ENCODE measurements around the gene IQSEC1.

The IQSEC1 gene

DNA sequence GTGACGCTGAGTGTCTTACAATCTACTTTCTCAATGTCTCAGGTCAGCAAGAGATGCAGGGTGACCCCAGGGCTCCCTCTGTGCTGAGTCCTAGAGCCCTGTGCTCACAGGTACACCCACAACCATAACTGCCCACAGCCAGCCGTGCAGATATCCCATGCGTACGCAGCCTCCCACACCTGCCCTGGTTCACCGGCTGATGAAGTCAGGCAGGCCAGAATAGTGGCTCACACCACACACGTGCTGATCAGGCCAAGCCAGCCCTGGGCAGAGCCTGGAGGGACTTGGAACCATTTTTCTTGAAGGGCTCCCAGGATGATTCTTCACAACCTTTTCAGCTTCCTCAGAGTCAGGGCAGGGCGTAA, 168.3 kb downstream of the IQSEC1 start:
- TF ChIP-seq, protein P1, sequence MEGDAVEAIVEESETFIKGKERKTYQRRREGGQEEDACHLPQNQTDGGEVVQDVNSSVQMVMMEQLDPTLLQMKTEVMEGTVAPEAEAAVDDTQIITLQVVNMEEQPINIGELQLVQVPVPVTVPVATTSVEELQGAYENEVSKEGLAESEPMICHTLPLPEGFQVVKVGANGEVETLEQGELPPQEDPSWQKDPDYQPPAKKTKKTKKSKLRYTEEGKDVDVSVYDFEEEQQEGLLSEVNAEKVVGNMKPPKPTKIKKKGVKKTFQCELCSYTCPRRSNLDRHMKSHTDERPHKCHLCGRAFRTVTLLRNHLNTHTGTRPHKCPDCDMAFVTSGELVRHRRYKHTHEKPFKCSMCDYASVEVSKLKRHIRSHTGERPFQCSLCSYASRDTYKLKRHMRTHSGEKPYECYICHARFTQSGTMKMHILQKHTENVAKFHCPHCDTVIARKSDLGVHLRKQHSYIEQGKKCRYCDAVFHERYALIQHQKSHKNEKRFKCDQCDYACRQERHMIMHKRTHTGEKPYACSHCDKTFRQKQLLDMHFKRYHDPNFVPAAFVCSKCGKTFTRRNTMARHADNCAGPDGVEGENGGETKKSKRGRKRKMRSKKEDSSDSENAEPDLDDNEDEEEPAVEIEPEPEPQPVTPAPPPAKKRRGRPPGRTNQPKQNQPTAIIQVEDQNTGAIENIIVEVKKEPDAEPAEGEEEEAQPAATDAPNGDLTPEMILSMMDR (conservative IDR thresholded peaks at IDR 0.05; ENCODE audit: low read depth, low read length): no peak
- no peak overlapping the region for H3K4me3 ChIP-seq (ENCODE audit: low read length)
- DNase-seq (ENCODE audit: low read depth): no peak

- H3K4me3 ChIP-seq (ENCODE audit: low read length): no peak overlapping the region
- TF ChIP-seq, protein P1 (conservative IDR thresholded peaks at IDR 0.05; ENCODE audit: low read depth, low read length): no peak
- no peak for DNase-seq (ENCODE audit: low read depth)
Measured at GRCh38 chr3:12903881-12904280, 169.3 kb downstream of the IQSEC1 start.

- TF ChIP-seq, protein P1 (conservative IDR thresholded peaks at IDR 0.05; ENCODE audit: low read depth, low read length): no peak
- no peak overlapping the region for H3K4me3 ChIP-seq (ENCODE audit: low read length)
- DNase-seq (ENCODE audit: low read depth): no peak
Measured at GRCh38 chr3:12903000-12903800, 170.0 kb downstream of the IQSEC1 start.

- DNase-seq (ENCODE audit: low read depth): no peak
- TF ChIP-seq, protein P1 (conservative IDR thresholded peaks at IDR 0.05; ENCODE audit: low read depth, low read length): no peak
Measured at GRCh38 chr3:12902181-12902999, 170.8 kb downstream of the IQSEC1 start.

DNA sequence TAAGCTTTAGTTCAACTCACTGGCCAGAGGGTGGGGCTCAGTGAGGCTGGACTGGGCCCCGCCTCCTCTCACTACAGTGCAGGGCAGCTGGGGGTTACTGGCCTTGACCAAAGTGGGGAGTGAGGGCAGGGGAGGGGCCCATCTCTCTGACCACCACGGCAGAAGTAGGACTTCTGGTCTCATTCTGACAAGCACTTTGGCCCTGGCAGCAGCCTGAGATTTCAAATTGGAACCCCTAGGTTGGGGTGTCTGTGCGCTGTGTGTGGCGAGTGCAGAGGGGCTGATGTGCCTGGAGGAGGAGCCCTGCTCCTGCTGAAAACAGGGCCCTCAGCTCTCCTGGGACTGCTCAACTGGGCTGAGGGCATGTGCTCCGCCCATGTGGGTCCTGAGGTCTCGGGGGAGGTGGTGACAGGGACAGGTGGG, 171.6 kb downstream of the IQSEC1 start:
- TF ChIP-seq, protein P1 (conservative IDR thresholded peaks at IDR 0.05; ENCODE audit: low read depth, low read length): no peak
- no peak for DNase-seq (ENCODE audit: low read depth)
- H3K4me3 ChIP-seq (ENCODE audit: low read length): no peak overlapping the region

More at GRCh38 chr3:12902181-12902999, 170.8 kb downstream of the IQSEC1 start:
- H3K4me3 ChIP-seq (ENCODE audit: low read length): no peak overlapping the region

DNA sequence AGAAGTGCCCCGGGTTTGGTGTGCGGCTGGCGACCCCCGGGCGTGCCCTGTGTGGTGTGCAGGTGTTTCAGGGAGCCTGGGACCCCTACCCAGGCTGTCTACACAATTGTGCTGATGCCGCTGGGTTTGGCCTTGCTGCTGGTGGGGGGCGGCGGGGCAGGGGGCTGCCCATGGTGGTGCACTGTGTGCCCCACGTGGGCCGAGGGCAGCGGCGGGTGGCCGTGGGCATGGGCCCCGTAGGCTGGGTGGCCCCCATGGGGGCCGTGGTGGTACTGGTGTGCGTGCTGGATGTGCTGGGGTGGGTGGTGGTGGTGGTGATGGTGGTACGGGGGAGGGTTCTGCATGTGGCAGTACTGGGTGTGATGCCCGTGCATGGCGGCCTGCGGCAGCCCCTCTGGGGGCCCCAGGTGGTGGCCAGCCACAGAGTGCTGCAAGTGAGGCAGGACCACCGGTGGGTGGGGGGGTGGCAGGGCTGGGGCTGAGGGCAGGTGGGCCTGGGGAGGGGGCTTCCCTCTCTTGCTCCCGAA, 172.3 kb downstream of the IQSEC1 start:
- no peak overlapping the region for H3K4me3 ChIP-seq (ENCODE audit: low read length)
- DNase-seq (ENCODE audit: low read depth): no peak
- TF ChIP-seq, protein P1 (conservative IDR thresholded peaks at IDR 0.05; ENCODE audit: low read depth, low read length): no peak
